ENCODE measurements around the gene ULBP1. TPM values are rescaled to one million over a fixed set of nuclear protein-coding genes. Genes with fewer than 3 reads are reported as not detected.
"Not testable (repeated sequence)": the region's sequence is repeated elsewhere in the genome, so short reads cannot be mapped to it uniquely, and the experiment has no call there.

ULBP1 gene
- total RNA-seq, result under 1 TPM; 0.60 to 0.74 TPM
- not detected for polyA plus RNA-seq

- Histone ChIP-seq H3K4me3 (ENCODE audit: low read length) (peak within 1 kb of the TSS; percentile 69), H3K27me3 (ENCODE audit: insufficient read depth, low read length, poor library complexity, severe bottlenecking) (peaks cover 55% of the 10 kb centered on the region)
Measured at GRCh38 chr6:149963462-149964307, at the start of gene ULBP1. Gene ULBP1 (plus strand): TSS chr6:149963943. CDS start chr6:149964050, 107 bp downstream.

DNA sequence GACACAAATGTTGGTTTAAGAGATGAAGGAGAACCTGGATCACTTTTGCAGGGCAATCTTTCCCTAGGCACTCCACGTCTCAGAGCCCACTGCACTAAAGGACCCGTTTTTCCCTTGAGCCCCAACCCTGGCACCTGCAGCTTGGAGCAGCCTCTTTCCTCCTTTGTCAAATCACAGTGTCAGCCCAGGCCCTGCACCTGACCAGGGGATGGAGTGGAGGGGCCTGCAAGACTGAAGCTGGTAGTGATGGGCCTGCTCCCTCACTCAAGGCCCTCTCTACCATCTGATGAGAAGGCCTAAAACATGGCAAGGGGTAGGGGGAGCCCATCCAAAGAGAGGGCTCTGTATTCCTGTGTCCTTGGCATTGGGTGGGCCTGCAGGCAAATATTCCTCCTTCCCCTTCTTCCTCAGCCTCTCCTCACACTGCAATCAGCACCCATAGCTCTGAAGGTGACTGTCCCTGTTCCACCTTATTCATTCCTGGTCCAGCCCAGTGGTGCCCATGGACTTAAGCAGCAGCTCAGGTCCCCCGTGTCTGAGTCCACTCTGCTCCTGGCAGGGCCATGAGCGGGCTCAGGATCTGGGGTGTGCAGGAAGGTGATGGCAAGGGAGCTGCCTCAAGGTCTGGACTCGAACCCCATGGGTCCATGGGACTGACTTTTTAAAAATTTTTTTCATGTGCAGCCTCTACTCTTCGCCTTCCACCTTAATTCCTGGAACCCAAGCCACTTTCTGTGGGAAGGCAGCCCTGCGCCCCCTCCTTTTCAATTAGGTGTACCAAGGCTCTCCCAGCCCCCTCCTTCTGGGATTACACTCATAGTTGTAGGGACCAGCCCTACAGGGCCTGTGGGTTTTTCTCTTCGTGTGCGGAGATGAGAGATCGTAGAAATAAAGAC is 47.5 kb upstream of the ULBP1 start:
- Mint-ChIP-seq H3K36me3 (no peaks in the 10 kb centered on the region), H3K4me3 (no peak overlapping the region), H3K9me3 (peaks cover 0 to 2% (median 0%) of the 10 kb centered on the region in 5 donors), H3K27me3 (peaks cover 30 to 48% of the 10 kb centered on the region in 2 donors), H3K4me1 (no peaks in the 10 kb centered on the region), H3K27ac (no peak overlapping the region)
- no peak for DNase-seq
- no peak overlapping the region for H3K4me3 ChIP-seq (ENCODE audit: low read length)
- H3K36me3 ChIP-seq (ENCODE audit: insufficient read depth, low read length), result no peaks in the 10 kb centered on the region
- CTCF ChIA-PET, result interaction anchor here (0.8 kb wide), 1 partner anchor 9 kb away, joined by 3 read pairs; no protein-coding TSS in a partner anchor
- H3K27me3 ChIP-seq (ENCODE audit: insufficient read depth, low read length, poor library complexity, severe bottlenecking), result peaks cover 7% of the 10 kb centered on the region
- H3K4me1 ChIP-seq (ENCODE audit: insufficient read depth, low read length), result no peaks in the 10 kb centered on the region
- POLR2A ChIA-PET, result no interaction called here
- no peaks in the 10 kb centered on the region for H3K9me3 ChIP-seq (ENCODE audit: low read length)
- H3K27ac ChIP-seq (ENCODE audit: low read depth, low read length), result no peak overlapping the region

More at GRCh38 chr6:149963462-149964307, at the start of gene ULBP1:
- ChIA-PET POLR2A (no interaction called here), CTCF (no interaction called here)
- Mint-ChIP-seq H3K4me1 (peaks cover 26 to 31% (median 27%) of the 10 kb centered on the region in 3 donors), H3K27me3 (peaks cover 73 to 92% of the 10 kb centered on the region in 2 donors), H3K9me3 (no peaks in the 10 kb centered on the region), H3K27ac (peak within 1 kb of the TSS in 7 of 8 donors; percentile 74 to 97 (median 89)), H3K36me3 (peaks cover 0 to 1% (median 0%) of the 10 kb centered on the region in 3 donors), H3K4me3 (peak within 1 kb of the TSS; percentile 87 to 97 (median 93))
- Histone ChIP-seq H3K4me1 (ENCODE audit: insufficient read depth, low read length) (peaks cover 27% of the 10 kb centered on the region), H3K27ac (ENCODE audit: low read depth, low read length) (peak within 1 kb of the TSS; percentile 45), H3K36me3 (ENCODE audit: insufficient read depth, low read length) (no peaks in the 10 kb centered on the region), H3K9me3 (ENCODE audit: low read length) (no peaks in the 10 kb centered on the region)
- DNase-seq, result peak; percentile 63 to 81 (median 70)

- peaks cover 15% of the 10 kb centered on the region for H3K27me3 ChIP-seq (ENCODE audit: insufficient read depth, low read length, poor library complexity, severe bottlenecking)
- ChIA-PET POLR2A (interaction anchor here (0.6 kb wide), 1 partner anchor 79 kb away, joined by 5 read pairs; no protein-coding TSS in a partner anchor), CTCF (no interaction called here)
- Mint-ChIP-seq H3K27ac (no peak overlapping the region), H3K4me1 (peaks cover under 1 to 8% (median 5%) of the 10 kb centered on the region in 3 donors), H3K27me3 (peaks cover 39 to 57% of the 10 kb centered on the region in 2 donors), H3K4me3 (no peak overlapping the region), H3K9me3 (peaks cover 0 to 2% (median 0%) of the 10 kb centered on the region in 5 donors), H3K36me3 (no peaks in the 10 kb centered on the region)
- H3K4me3 ChIP-seq (ENCODE audit: low read length), result no peak overlapping the region
- no peaks in the 10 kb centered on the region for H3K9me3 ChIP-seq (ENCODE audit: low read length)
- DNase-seq, result no peak
- no peaks in the 10 kb centered on the region for H3K36me3 ChIP-seq (ENCODE audit: insufficient read depth, low read length)
- no peak overlapping the region for H3K27ac ChIP-seq (ENCODE audit: low read depth, low read length)
- H3K4me1 ChIP-seq (ENCODE audit: insufficient read depth, low read length), result peaks cover 4% of the 10 kb centered on the region
Measured at GRCh38 chr6:149917679-149918078, 46.1 kb upstream of the ULBP1 start.

GRCh38 chr6:149918151-149918905 is 45.4 kb upstream of the ULBP1 start:
- Mint-ChIP-seq H3K4me3 (peak overlapping the region in 1 of 7 donors; percentile 42), H3K36me3 (no peaks in the 10 kb centered on the region), H3K27ac (no peak overlapping the region), H3K9me3 (peaks cover 0 to 2% (median 0%) of the 10 kb centered on the region in 5 donors), H3K4me1 (peaks cover 7 to 14% (median 11%) of the 10 kb centered on the region in 3 donors), H3K27me3 (peaks cover 43 to 59% of the 10 kb centered on the region in 2 donors)
- H3K27me3 ChIP-seq (ENCODE audit: insufficient read depth, low read length, poor library complexity, severe bottlenecking), result peaks cover 20% of the 10 kb centered on the region
- no peak for DNase-seq
- no peak overlapping the region for H3K27ac ChIP-seq (ENCODE audit: low read depth, low read length)
- H3K4me1 ChIP-seq (ENCODE audit: insufficient read depth, low read length), result peaks cover 6% of the 10 kb centered on the region
- no peak overlapping the region for H3K4me3 ChIP-seq (ENCODE audit: low read length)
- ChIA-PET POLR2A (interaction anchor here (0.6 kb wide), 1 partner anchor 80 kb away, joined by 5 read pairs; no protein-coding TSS in a partner anchor), CTCF (no interaction called here)
- no peaks in the 10 kb centered on the region for H3K9me3 ChIP-seq (ENCODE audit: low read length)
- H3K36me3 ChIP-seq (ENCODE audit: insufficient read depth, low read length), result no peaks in the 10 kb centered on the region

GRCh38 chr6:149919126-149919833 is 44.5 kb upstream of the ULBP1 start:
- H3K27me3 ChIP-seq (ENCODE audit: insufficient read depth, low read length, poor library complexity, severe bottlenecking), result peaks cover 25% of the 10 kb centered on the region
- POLR2A ChIA-PET; H3K9me3 Mint-ChIP-seq; H3K4me1 ChIP-seq (ENCODE audit: insufficient read depth, low read length); H3K27ac ChIP-seq (ENCODE audit: low read depth, low read length); H3K4me3 Mint-ChIP-seq; DNase-seq; H3K36me3 ChIP-seq (ENCODE audit: insufficient read depth, low read length); H3K36me3 Mint-ChIP-seq; H3K4me3 ChIP-seq (ENCODE audit: low read length); H3K27ac Mint-ChIP-seq; H3K9me3 ChIP-seq (ENCODE audit: low read length); CTCF ChIA-PET: not testable (repeated sequence)
- H3K4me1 Mint-ChIP-seq, result peaks cover 15 to 23% (median 18%) of the 10 kb centered on the region in 3 donors
- peaks cover 48 to 61% of the 10 kb centered on the region in 2 donors for H3K27me3 Mint-ChIP-seq

GRCh38 chr6:149919834-149920225 is 43.9 kb upstream of the ULBP1 start:
- Histone ChIP-seq H3K4me3 (ENCODE audit: low read length) (no peak overlapping the region), H3K4me1 (ENCODE audit: insufficient read depth, low read length) (peaks cover 6% of the 10 kb centered on the region), H3K27ac (ENCODE audit: low read depth, low read length) (no peak overlapping the region), H3K36me3 (ENCODE audit: insufficient read depth, low read length) (no peaks in the 10 kb centered on the region), H3K9me3 (ENCODE audit: low read length) (no peaks in the 10 kb centered on the region), H3K27me3 (ENCODE audit: insufficient read depth, low read length, poor library complexity, severe bottlenecking) (peaks cover 30% of the 10 kb centered on the region)
- ChIA-PET POLR2A (no interaction called here), CTCF (no interaction called here)
- Mint-ChIP-seq H3K27me3 (peaks cover 52 to 62% of the 10 kb centered on the region in 2 donors), H3K4me3 (no peak overlapping the region), H3K4me1 (peaks cover 15 to 24% (median 18%) of the 10 kb centered on the region in 3 donors), H3K27ac (peak overlapping the region in 1 of 8 donors; percentile 8), H3K9me3 (peaks cover 0 to 2% (median 0%) of the 10 kb centered on the region in 5 donors), H3K36me3 (no peaks in the 10 kb centered on the region)
- no peak for DNase-seq

GRCh38 chr6:149921361-149921760 is 42.4 kb upstream of the ULBP1 start:
- peak overlapping the region in 1 of 8 donors; percentile 4 for H3K27ac Mint-ChIP-seq
- Histone ChIP-seq H3K4me1 (ENCODE audit: insufficient read depth, low read length) (peaks cover 18% of the 10 kb centered on the region), H3K4me3 (ENCODE audit: low read length) (no peak overlapping the region), H3K27me3 (ENCODE audit: insufficient read depth, low read length, poor library complexity, severe bottlenecking) (peaks cover 42% of the 10 kb centered on the region), H3K27ac (ENCODE audit: low read depth, low read length) (no peak overlapping the region), H3K36me3 (ENCODE audit: insufficient read depth, low read length) (no peaks in the 10 kb centered on the region), H3K9me3 (ENCODE audit: low read length) (no peaks in the 10 kb centered on the region)
- DNase-seq, result no peak
- peak overlapping the region in 1 of 7 donors; percentile 16 for H3K4me3 Mint-ChIP-seq
- ChIA-PET CTCF (no interaction called here), POLR2A (no interaction called here)
- H3K27me3 Mint-ChIP-seq, result peaks cover 59 to 72% of the 10 kb centered on the region in 2 donors
- H3K36me3 Mint-ChIP-seq, result no peaks in the 10 kb centered on the region
- peaks cover 0 to 2% (median 0%) of the 10 kb centered on the region in 5 donors for H3K9me3 Mint-ChIP-seq
- H3K4me1 Mint-ChIP-seq, result peaks cover 24 to 35% (median 24%) of the 10 kb centered on the region in 3 donors
